GM21526 (cell line): Measurements from ENCODE around the gene SLC25A13.
"Not testable (repeated sequence)": the region's sequence is repeated elsewhere in the genome, so short reads cannot be mapped to it uniquely, and the experiment has no call there.

Experiments used
- ATAC-seq: cut with Tn5 transposase; IDR thresholded peaks from one replicate; pipeline ENCODE4 v1.9.1; 2021; ENCODE audit warnings: moderate library complexity; ENCODE audit not compliant: unreplicated experiment, low FRiP score

SLC25A13 gene

GRCh38 chr7:96326752-96327151 is 4.9 kb upstream of the SLC25A13 start:
- ATAC-seq: not testable (repeated sequence)

- no peak for ATAC-seq
Measured at GRCh38 chr7:96322847-96323461, 1.1 kb upstream of the SLC25A13 start.

- no peak for ATAC-seq
Measured at GRCh38 chr7:96322373-96322695, 436 bp upstream of the SLC25A13 start.

DNA sequence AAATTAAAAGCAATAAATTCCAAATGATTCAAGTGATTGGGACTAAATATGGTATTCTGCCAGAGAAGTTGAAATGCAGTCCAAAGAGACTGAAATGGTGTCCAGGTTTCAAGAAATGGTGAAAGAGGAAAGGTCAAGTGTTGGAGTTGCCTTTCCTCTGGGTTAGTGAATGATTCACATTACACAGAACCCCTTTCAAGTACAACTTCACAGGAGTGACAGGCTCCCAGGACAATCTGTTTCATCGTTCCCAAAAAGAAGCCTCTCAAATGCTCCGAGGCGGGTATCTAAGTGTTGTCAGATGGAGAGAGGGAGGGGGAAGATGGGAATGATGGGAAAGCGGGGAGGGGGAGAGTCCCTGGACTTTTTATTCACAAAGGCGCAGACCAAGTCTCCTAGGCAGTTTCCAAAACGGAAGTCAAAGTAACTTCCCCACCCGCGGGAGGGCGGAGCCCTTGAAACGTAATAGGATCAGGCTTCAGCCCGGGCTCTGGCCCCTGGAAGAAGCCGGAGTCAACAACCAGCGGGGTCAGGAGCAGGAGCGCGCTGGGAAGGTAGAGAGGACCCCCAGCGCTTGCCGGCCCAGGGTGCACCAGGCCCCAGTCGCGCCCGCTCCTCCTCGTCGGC is 754 bp downstream of the SLC25A13 start:
- ATAC-seq: peak; percentile 46

DNA sequence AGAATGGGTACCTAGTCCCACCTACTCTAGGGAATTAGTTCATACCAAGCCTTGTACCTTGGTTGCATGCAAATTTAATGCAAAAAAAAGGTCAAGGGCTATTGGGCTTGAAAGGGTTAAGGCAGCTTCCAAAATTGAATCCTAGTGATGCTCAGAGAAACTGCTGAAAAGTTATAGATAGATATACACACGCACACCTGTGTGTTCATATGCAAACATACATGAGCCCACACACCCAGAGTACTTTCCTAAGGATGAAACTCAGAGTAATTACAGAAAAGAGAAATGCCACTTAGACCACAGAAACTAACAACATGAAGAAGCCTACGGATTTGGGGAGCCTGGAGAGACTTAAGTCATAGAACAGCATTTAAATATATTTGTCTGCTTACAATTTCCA is 1.5 kb downstream of the SLC25A13 start:
- peak; percentile 39 for ATAC-seq

GRCh38 chr7:96319439-96319838 is 2.5 kb downstream of the SLC25A13 start:
- no peak for ATAC-seq

- ATAC-seq: no peak
Measured at GRCh38 chr7:96316949-96317348, 4.9 kb downstream of the SLC25A13 start.

GRCh38 chr7:96315125-96315512 is 6.8 kb downstream of the SLC25A13 start:
- ATAC-seq: no peak

- no peak for ATAC-seq
Measured at GRCh38 chr7:96314402-96315124, 7.3 kb downstream of the SLC25A13 start.

DNA sequence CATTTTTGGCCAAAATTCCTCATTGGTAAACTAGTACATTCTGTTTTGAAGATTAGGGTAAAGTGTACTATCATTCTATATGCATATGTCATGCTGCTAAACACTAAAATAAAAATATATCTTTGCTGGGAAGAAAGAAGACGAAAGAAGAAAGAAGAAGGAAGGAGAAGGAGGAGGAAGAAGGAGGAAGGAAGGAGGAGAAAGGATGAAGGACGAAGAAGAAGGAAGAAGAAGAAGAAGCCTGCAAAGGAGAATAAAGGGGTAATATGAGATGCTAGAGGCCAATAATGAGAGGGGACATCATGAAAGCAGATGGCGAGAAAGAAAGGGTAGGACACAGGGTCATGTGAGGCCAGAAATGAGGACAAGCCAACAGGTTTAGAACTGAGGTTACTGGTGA is 8.0 kb downstream of the SLC25A13 start:
- no peak for ATAC-seq

GRCh38 chr7:96312502-96312901 is 9.4 kb downstream of the SLC25A13 start:
- no peak for ATAC-seq

GRCh38 chr7:96311967-96312366 is 9.9 kb downstream of the SLC25A13 start:
- no peak for ATAC-seq

- ATAC-seq: no peak
Measured at GRCh38 chr7:96310110-96310509, 11.8 kb downstream of the SLC25A13 start.

- ATAC-seq: no peak
Measured at GRCh38 chr7:96308950-96309263, 13.0 kb downstream of the SLC25A13 start.

- no peak for ATAC-seq
Measured at GRCh38 chr7:96308253-96308949, 13.5 kb downstream of the SLC25A13 start.

DNA sequence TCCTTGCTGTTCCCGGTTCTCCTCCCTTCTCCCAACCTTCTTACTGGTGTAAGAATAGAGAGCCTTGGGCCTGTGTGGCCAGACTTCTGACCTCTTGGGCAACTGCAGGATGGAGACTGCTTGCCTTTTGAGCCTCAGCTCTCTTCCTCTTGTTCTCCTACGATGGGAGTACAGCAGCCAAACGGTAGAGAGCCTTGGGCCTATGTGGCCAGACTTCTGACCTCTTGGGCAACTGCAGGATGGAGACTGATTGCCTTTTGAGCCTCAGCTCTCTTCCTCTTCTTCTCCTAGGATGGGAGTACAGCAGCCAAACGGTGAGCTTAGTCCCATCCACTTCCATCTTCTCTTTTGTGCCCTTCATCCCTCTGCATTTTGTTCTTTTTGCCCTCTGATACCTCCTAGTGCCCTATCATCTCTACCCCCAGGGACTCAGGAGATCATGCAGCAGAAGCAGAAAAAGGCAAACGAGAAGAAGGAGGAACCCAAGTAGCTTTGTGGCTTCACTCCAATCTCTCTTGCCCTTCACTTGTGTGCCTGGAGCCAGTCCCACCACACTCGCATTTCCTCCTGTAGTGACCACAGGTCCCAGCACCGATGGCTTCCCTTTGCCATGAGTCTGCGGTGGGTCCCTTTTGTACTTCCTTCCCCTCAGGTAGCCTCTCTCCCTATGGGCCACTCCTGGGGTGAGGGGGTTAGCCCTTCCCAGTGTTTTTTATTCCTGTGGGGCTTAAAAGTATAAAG is 15.3 kb downstream of the SLC25A13 start:
- no peak for ATAC-seq

DNA sequence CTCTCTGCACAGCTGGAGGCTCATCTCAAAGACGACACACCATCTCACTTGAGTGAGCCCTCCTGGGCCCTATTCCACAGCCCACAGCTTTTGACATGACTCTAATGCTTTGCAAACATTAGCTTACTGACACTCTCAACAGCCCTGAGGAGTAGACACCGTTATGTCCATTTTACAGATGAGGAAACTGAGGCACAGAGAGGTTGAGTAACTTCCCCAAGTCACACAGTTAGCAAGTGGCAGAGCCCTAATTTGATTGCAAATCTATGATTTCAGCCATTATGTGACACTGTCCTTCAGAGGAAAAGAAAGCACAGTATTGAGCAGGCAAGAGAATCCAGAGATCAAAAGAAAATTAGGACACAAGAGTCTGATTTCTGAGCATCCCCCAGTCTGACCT is 16.0 kb downstream of the SLC25A13 start:
- no peak for ATAC-seq

- no peak for ATAC-seq
Measured at GRCh38 chr7:96304573-96304972, 17.3 kb downstream of the SLC25A13 start.

- no peak for ATAC-seq
Measured at GRCh38 chr7:96303686-96304443, 18.0 kb downstream of the SLC25A13 start.

DNA sequence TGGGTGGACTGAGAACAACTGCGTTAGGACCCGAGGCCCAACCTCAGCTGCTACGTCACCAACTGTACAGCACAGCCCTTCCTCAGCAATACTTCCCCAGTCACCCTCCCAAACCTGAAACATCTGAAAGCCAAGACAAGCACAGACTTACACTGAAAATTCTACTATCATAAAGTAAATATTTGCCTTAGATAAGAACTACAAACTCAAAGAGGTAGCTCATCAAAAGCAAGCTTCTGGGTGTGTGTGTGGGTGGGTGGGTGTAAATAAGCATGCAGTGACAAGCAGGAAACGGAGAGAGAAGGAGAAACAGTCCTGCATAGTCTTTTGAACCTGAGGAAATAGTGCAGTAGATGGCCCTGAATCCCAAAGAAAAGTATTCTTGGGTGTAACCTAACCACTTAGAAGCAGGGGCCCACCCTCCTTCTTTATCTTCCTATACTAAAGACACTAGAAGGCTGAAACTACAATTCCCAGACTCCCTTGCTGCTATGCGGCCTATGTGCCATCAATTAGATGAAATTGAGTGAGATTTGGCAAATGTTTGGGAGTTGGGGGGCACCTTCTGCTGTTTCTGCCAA is 18.7 kb downstream of the SLC25A13 start:
- no peak for ATAC-seq
